ENCODE results near the gene NOC3L. TPM values are rescaled to one million over a fixed set of nuclear protein-coding genes. Genes with fewer than 3 reads are reported as not detected.

NOC3L gene
- total RNA-seq, 1 experiment from 2014 or later, result 41.2 TPM

GRCh38 chr10:94402204-94402842, 39.6 kb upstream of the NOC3L start, which contains the start of gene TBC1D12:
Gene TBC1D12, plus strand, starts transcription at chr10:94402541. Its CDS starts 73 bp downstream, at chr10:94402614.
- TF ChIP-seq, protein P1, sequence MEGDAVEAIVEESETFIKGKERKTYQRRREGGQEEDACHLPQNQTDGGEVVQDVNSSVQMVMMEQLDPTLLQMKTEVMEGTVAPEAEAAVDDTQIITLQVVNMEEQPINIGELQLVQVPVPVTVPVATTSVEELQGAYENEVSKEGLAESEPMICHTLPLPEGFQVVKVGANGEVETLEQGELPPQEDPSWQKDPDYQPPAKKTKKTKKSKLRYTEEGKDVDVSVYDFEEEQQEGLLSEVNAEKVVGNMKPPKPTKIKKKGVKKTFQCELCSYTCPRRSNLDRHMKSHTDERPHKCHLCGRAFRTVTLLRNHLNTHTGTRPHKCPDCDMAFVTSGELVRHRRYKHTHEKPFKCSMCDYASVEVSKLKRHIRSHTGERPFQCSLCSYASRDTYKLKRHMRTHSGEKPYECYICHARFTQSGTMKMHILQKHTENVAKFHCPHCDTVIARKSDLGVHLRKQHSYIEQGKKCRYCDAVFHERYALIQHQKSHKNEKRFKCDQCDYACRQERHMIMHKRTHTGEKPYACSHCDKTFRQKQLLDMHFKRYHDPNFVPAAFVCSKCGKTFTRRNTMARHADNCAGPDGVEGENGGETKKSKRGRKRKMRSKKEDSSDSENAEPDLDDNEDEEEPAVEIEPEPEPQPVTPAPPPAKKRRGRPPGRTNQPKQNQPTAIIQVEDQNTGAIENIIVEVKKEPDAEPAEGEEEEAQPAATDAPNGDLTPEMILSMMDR (IDR thresholded peaks at IDR 0.05), result no peak
- no peak for TF ChIP-seq REST (IDR thresholded peaks at IDR 0.05; ENCODE audit: insufficient read depth in 1 of 2, low read depth in 2 of 2, low read length in 1 of 2)
- TF ChIP-seq TCF7L2 (IDR thresholded peaks at IDR 0.05; ENCODE audit: low read depth, low read length), result 0 out of 2 replicates have a peak, but pooled peaks have one; percentile 24
- peak; percentile 90 for TF ChIP-seq POLR2AphosphoS5 (IDR thresholded peaks at IDR 0.05; ENCODE audit: low read depth, low read length)
- peak; percentile 92 for TF ChIP-seq SIN3A (IDR thresholded peaks at IDR 0.05; ENCODE audit: borderline replicate concordance, insufficient read depth, low read depth, low read length)

GRCh38 chr10:94398762-94399161, 36.0 kb upstream of the NOC3L start:
- in situ Hi-C loops (cut with HindIII; ENCODE audit: low pct_unique_long_range_greater_than_20kb, low sequenced_read_pairs) (no loop called here), intact Hi-C loops (cut with micrococcal nuclease; ENCODE audit: unreplicated experiment) (no loop called here)
- H3K4me1 ChIP-seq (ENCODE audit: control insufficient read depth, insufficient read depth, low read length), result peaks cover 17% of the 10 kb centered on the region
- peak overlapping the region; percentile 87 for H3K27ac ChIP-seq (ENCODE audit: low read length)
- ChIA-PET POLR2A (no interaction called here), CTCF (no interaction called here)
- BruUV-seq (replicated peaks), result no TSS peak
- H3K4me3 ChIP-seq (ENCODE audit: low read depth in 2 of 2, low read length in 2 of 2), result no peak overlapping the region
- DNase-seq (ENCODE audit: low read depth, low spot score) (no peak), ATAC-seq (no peak)
- H3K9me3 ChIP-seq (ENCODE audit: control insufficient read depth, insufficient read depth, low read depth, low read length), result no peaks in the 10 kb centered on the region
- no peaks in the 10 kb centered on the region for H3K36me3 ChIP-seq (ENCODE audit: control insufficient read depth, insufficient read depth, low read length)
- TF ChIP-seq REST (IDR thresholded peaks at IDR 0.05; ENCODE audit: insufficient read depth in 1 of 2, low read depth in 2 of 2, low read length in 1 of 2) (no peak), TCF7L2 (IDR thresholded peaks at IDR 0.05; ENCODE audit: low read depth, low read length) (no peak), SIN3A (IDR thresholded peaks at IDR 0.05; ENCODE audit: borderline replicate concordance, insufficient read depth, low read depth, low read length) (no peak), POLR2AphosphoS5 (IDR thresholded peaks at IDR 0.05; ENCODE audit: low read depth, low read length) (no peak)
- TF ChIP-seq, protein P1 (IDR thresholded peaks at IDR 0.05), result no peak
- H3K27me3 ChIP-seq (ENCODE audit: control insufficient read depth, insufficient read depth, low read length), result no peaks in the 10 kb centered on the region

More at GRCh38 chr10:94402204-94402842, 39.6 kb upstream of the NOC3L start, which contains the start of gene TBC1D12:
- in situ Hi-C loops (cut with HindIII; ENCODE audit: low pct_unique_long_range_greater_than_20kb, low sequenced_read_pairs), result no loop called here
- ChIA-PET CTCF (interaction anchor here (0.6 to 1.5 kb wide), 4 partner anchors 27 to 82 kb away, joined by 3 to 12 read pairs (median 8); no protein-coding TSS in a partner anchor), POLR2A (interaction anchor here (0.6 to 0.7 kb wide), 4 partner anchors 23 to 679 kb away, joined by 4 to 16 read pairs (median 10); no protein-coding TSS in a partner anchor)
- no peaks in the 10 kb centered on the region for H3K27me3 ChIP-seq (ENCODE audit: control insufficient read depth, insufficient read depth, low read length)
- H3K27ac ChIP-seq (ENCODE audit: low read length), result peak within 1 kb of the TSS; percentile 92
- H3K4me3 ChIP-seq (ENCODE audit: low read depth in 2 of 2, low read length in 2 of 2), result peak within 1 kb of the TSS; percentile 71 to 79
- BruUV-seq (replicated peaks), result no TSS peak
- peaks cover 31% of the 10 kb centered on the region for H3K4me1 ChIP-seq (ENCODE audit: control insufficient read depth, insufficient read depth, low read length)
- peak; percentile 89 for ATAC-seq
- H3K9me3 ChIP-seq (ENCODE audit: control insufficient read depth, insufficient read depth, low read depth, low read length), result no peaks in the 10 kb centered on the region
- intact Hi-C loops (cut with micrococcal nuclease; ENCODE audit: unreplicated experiment), result loop anchor here (2.0 kb wide), 1 partner anchor 40 kb away; the partner anchor contains the start of gene NOC3L
- no peaks in the 10 kb centered on the region for H3K36me3 ChIP-seq (ENCODE audit: control insufficient read depth, insufficient read depth, low read length)
- DNase-seq (ENCODE audit: low read depth, low spot score), result peak; percentile 92
